ENCODE results near the gene ZSWIM8. TPM values are rescaled to one million over a fixed set of nuclear protein-coding genes. Genes with fewer than 3 reads are reported as not detected.

Gene ZSWIM8
- total and polyA plus RNA-seq, 2 experiments from 2014 or later, result 20.5 to 30.4 TPM

GRCh38 chr10:73797324-73798025, 12.1 kb downstream of the ZSWIM8 start:
- Mint-ChIP-seq H3K4me3 (no peak overlapping the region), H3K27ac (no peak overlapping the region), H3K9me3 (no peaks in the 10 kb centered on the region), H3K36me3 (ENCODE audit: low read depth) (peaks cover 40% of the 10 kb centered on the region), H3K4me1 (no peaks in the 10 kb centered on the region; the same call in 2 of the 3 replicates), H3K27me3 (ENCODE audit: insufficient read depth, low read depth, poor library complexity) (peaks cover 8% of the 10 kb centered on the region)
- no peaks in the 10 kb centered on the region for H3K79me2 ChIP-seq (replicated peaks; ENCODE audit: insufficient read depth)
- ATAC-seq (no peak), DNase-seq (ENCODE audit: low spot score) (no peak)
- no peak overlapping the region for H2AFZ ChIP-seq
- no peaks in the 10 kb centered on the region for H3F3A ChIP-seq (replicated peaks; ENCODE audit: low read depth)
- no peak overlapping the region for H3K4me2 ChIP-seq
- H3K9me2 ChIP-seq (ENCODE audit: insufficient read depth), result no peaks in the 10 kb centered on the region
- no peak overlapping the region for H3K27ac ChIP-seq (ENCODE audit: low read depth)
- no peaks in the 10 kb centered on the region for H3K27me3 ChIP-seq (ENCODE audit: insufficient read depth)
- no peaks in the 10 kb centered on the region; the same call in 1 of the 2 replicates for H3K36me3 ChIP-seq (ENCODE audit: insufficient read depth)
- no peak for TF ChIP-seq ZNF114 (CRISPR knock-in tag; IDR thresholded peaks at IDR 0.05)
- no peak for TF ChIP-seq POLR2AphosphoS5 (IDR thresholded peaks at IDR 0.05; ENCODE audit: low read depth)
- TF ChIP-seq, protein P1, sequence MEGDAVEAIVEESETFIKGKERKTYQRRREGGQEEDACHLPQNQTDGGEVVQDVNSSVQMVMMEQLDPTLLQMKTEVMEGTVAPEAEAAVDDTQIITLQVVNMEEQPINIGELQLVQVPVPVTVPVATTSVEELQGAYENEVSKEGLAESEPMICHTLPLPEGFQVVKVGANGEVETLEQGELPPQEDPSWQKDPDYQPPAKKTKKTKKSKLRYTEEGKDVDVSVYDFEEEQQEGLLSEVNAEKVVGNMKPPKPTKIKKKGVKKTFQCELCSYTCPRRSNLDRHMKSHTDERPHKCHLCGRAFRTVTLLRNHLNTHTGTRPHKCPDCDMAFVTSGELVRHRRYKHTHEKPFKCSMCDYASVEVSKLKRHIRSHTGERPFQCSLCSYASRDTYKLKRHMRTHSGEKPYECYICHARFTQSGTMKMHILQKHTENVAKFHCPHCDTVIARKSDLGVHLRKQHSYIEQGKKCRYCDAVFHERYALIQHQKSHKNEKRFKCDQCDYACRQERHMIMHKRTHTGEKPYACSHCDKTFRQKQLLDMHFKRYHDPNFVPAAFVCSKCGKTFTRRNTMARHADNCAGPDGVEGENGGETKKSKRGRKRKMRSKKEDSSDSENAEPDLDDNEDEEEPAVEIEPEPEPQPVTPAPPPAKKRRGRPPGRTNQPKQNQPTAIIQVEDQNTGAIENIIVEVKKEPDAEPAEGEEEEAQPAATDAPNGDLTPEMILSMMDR (conservative IDR thresholded peaks at IDR 0.05; ENCODE audit: low read depth in 2 of 2), result no peak
- no peak for TF ChIP-seq CREB1 (CRISPR knock-in tag; IDR thresholded peaks at IDR 0.05; ENCODE audit: low read depth)
- no peak for TF ChIP-seq STAT1 (IDR thresholded peaks at IDR 0.05; ENCODE audit: unreplicated experiment)
- no peak for TF ChIP-seq ZNF462 (CRISPR knock-in tag; IDR thresholded peaks at IDR 0.05)
- no peak for TF ChIP-seq EZH2 (IDR thresholded peaks at IDR 0.05; ENCODE audit: low read depth, unreplicated experiment)
- no peaks in the 10 kb centered on the region; the same call in 1 of the 2 replicates for H4K20me1 ChIP-seq (replicated peaks; ENCODE audit: insufficient read depth)
- H3K4me3 ChIP-seq, result no peak overlapping the region
- no peaks in the 10 kb centered on the region for H3K4me1 ChIP-seq (ENCODE audit: insufficient read depth)

Data from GM23338 (cell line).